H1 (cell line): ENCODE measurements around the gene SOBP. TPM values are rescaled to one million over a fixed set of nuclear protein-coding genes. Genes with fewer than 3 reads are reported as not detected.

Experiments used
- CTCF ChIA-PET: fragments of 300-600 bp; sonication (Branson Sonifier 250); formaldehyde crosslinking; loops from one replicate; lab custom pipeline; 2021; ENCODE audit not compliant: partially characterized antibody; lab: Charles Lee
- POLR2A ChIA-PET: fragments of 300-600 bp; sonication (Branson Sonifier 250); formaldehyde crosslinking; loops from one replicate; lab custom pipeline; 2021; ENCODE audit warnings: inconsistent platforms; ENCODE audit not compliant: partially characterized antibody; lab: Charles Lee
- DNase-seq, 2 experiments: peaks; one replicate each; pipeline versions ENCODE4 v3.0.0 to v3.0.0-alpha.2; 2010 to 2022; ENCODE audit warnings: low spot score in 2 of 2, low read depth in 1 of 2, mixed read lengths in 1 of 2
- FAIRE-seq: peaks from 2 replicates; lab custom pipeline; 2011; peaks lifted over from hg19 to GRCh38; lab: Jason Lieb, UNC
- H2AFZ ChIP-seq: 2 replicates; pipeline ENCODE4 v1.8.1; 2012; ENCODE audit warnings: low read length, inconsistent platforms
- H2AK5ac ChIP-seq: 2 replicates; pipeline ENCODE4 v1.6.1; 2013; ENCODE audit warnings: low read depth, low read length
- H2BK120ac ChIP-seq: replicated peaks from 2 replicates; pipeline ENCODE3; 2013; ENCODE audit warnings: low read depth, low read length, inconsistent platforms
- H2BK12ac ChIP-seq: 2 replicates; pipeline ENCODE4 v1.6.1; 2013; ENCODE audit warnings: low read depth, low read length
- H2BK15ac ChIP-seq: 2 replicates; pipeline ENCODE4 v1.6.1; 2013; ENCODE audit warnings: low read length
- H2BK20ac ChIP-seq: 2 replicates; pipeline ENCODE4 v1.6.1; 2013; ENCODE audit warnings: low read length
- H2BK5ac ChIP-seq: 2 replicates; pipeline ENCODE4 v1.6.1; 2013; ENCODE audit warnings: low read depth, low read length
- H3K14ac ChIP-seq: 2 replicates; pipeline ENCODE4 v1.6.1; 2013; ENCODE audit warnings: inconsistent platforms; ENCODE audit not compliant: insufficient read length
- H3K18ac ChIP-seq: 2 replicates; pipeline ENCODE4 v1.6.1; 2013; ENCODE audit warnings: low read length; ENCODE audit errors: extremely low read depth
- H3K23ac ChIP-seq: 2 replicates; pipeline ENCODE4 v1.6.1; 2013; ENCODE audit warnings: inconsistent platforms; ENCODE audit not compliant: insufficient read length
- H3K23me2 ChIP-seq: 2 replicates; pipeline ENCODE4 v1.6.1; 2013; ENCODE audit warnings: low read depth, low read length
- H3K27ac ChIP-seq: 2 replicates; pipeline ENCODE4 v1.6.1; 2011; ENCODE audit warnings: low read depth, low read length, inconsistent platforms
- H3K27me3 ChIP-seq, 4 experiments: replicated peaks in 1 of 4; 1 replicate in 1 of 4; 2 replicates in 3 of 4; pipeline versions ENCODE4 v1.6.1 to v1.8.1; 2011 to 2013; ENCODE audit warnings: low read length in 3 of 4, mild to moderate bottlenecking in 3 of 4, inconsistent platforms in 2 of 4, mixed read lengths in 2 of 4, moderate library complexity in 1 of 4; ENCODE audit not compliant: control insufficient read depth in 3 of 4, insufficient read depth in 3 of 4; ENCODE audit errors: extremely low read depth in 1 of 4
- H3K36me3 ChIP-seq, 4 experiments: 2 replicates each; pipeline versions ENCODE4 v1.6.1 to v1.8.1; 2011 to 2013; ENCODE audit warnings: mild to moderate bottlenecking in 4 of 4, low read length in 3 of 4, moderate library complexity in 2 of 4, control low read depth in 1 of 4, inconsistent platforms in 1 of 4; ENCODE audit not compliant: insufficient read depth in 4 of 4, control insufficient read depth in 2 of 4
- H3K4ac ChIP-seq: replicated peaks from 2 replicates; pipeline ENCODE3; 2013; ENCODE audit warnings: low read length, low read depth, mixed read lengths, inconsistent platforms; ENCODE audit not compliant: insufficient read length
- H3K4me1 ChIP-seq, 4 experiments: replicated peaks in 1 of 4; 1 replicate in 1 of 4; 2 replicates in 3 of 4; pipeline versions ENCODE4 v1.6.1 to v1.8.1; 2011 to 2013; ENCODE audit warnings: low read length in 3 of 4, inconsistent platforms in 2 of 4, mixed read lengths in 1 of 4; ENCODE audit not compliant: insufficient read depth in 4 of 4, control insufficient read depth in 3 of 4
- H3K4me2 ChIP-seq, 2 experiments: 2 replicates each; pipeline versions ENCODE4 v1.6.1 to v1.8.1; 2011 to 2013; ENCODE audit warnings: low read depth in 2 of 2, low read length in 2 of 2, control low read depth in 1 of 2, inconsistent platforms in 1 of 2, mild to moderate bottlenecking in 1 of 2; ENCODE audit not compliant: insufficient read depth in 1 of 2
- H3K4me3 ChIP-seq, 4 experiments: fragments of 200-600, 300-600 bp in 1 of 4; sonication (generic), shearing (Covaris generic), sonication (Bioruptor Twin) in 1 of 4; 2 replicates each; pipeline versions ENCODE4 v1.5.1 to v1.8.1; 2011 to 2016; ENCODE audit warnings: low read length in 4 of 4, low read depth in 3 of 4, control low read depth in 2 of 4, inconsistent platforms in 2 of 4, mild to moderate bottlenecking in 2 of 4, mixed read lengths in 1 of 4, moderate library complexity in 1 of 4; ENCODE audit not compliant: insufficient read depth in 2 of 4; ENCODE audit errors: extremely low read depth in 1 of 4
- H3K56ac ChIP-seq: replicated peaks from 2 replicates; pipeline ENCODE3; 2013; ENCODE audit warnings: low read depth, mild to moderate bottlenecking, mixed read lengths, low read length, inconsistent platforms; ENCODE audit not compliant: insufficient read length
- H3K79me1 ChIP-seq: 2 replicates; pipeline ENCODE4 v1.6.1; 2013; ENCODE audit warnings: low read depth, low read length, control low read depth
- H3K79me2 ChIP-seq, 2 experiments: 2 replicates each; pipeline versions ENCODE4 v1.6.1 to v1.8.1; 2012 to 2013; ENCODE audit warnings: low read length in 2 of 2, mild to moderate bottlenecking in 2 of 2, inconsistent platforms in 1 of 2; ENCODE audit not compliant: insufficient read depth in 2 of 2, control insufficient read depth in 1 of 2
- H3K9ac ChIP-seq, 4 experiments: replicated peaks in 1 of 4; 1 replicate in 1 of 4; 2 replicates in 3 of 4; pipeline versions ENCODE4 v1.6.1 to v1.8.1; 2011 to 2013; ENCODE audit warnings: low read depth in 3 of 4, low read length in 3 of 4, control low read depth in 2 of 4, mild to moderate bottlenecking in 2 of 4, moderate library complexity in 2 of 4, inconsistent platforms in 1 of 4; ENCODE audit errors: extremely low read depth in 1 of 4
- H3K9me3 ChIP-seq, 2 experiments: 2 replicates each; pipeline versions ENCODE4 v1.6.1 to v1.8.1; 2012 to 2013; ENCODE audit warnings: mild to moderate bottlenecking in 2 of 2, moderate library complexity in 2 of 2, control low read depth in 1 of 2, inconsistent platforms in 1 of 2, low read depth in 1 of 2, low read length in 1 of 2, mixed read lengths in 1 of 2; ENCODE audit not compliant: insufficient read depth in 2 of 2
- H4K20me1 ChIP-seq, 2 experiments: replicated peaks in 1 of 2; 2 replicates each; pipeline versions ENCODE3 to v1.8.1; 2011 to 2013; ENCODE audit warnings: inconsistent platforms in 2 of 2, low read length in 2 of 2, mild to moderate bottlenecking in 1 of 2; ENCODE audit not compliant: insufficient read depth in 2 of 2, control insufficient read depth in 1 of 2
- H4K5ac ChIP-seq: 2 replicates; pipeline ENCODE4 v1.6.1; 2013; ENCODE audit warnings: low read length, low read depth, mixed read lengths, inconsistent platforms; ENCODE audit not compliant: insufficient read length
- H4K8ac ChIP-seq: 2 replicates; pipeline ENCODE4 v1.8.0; 2013; ENCODE audit warnings: mild to moderate bottlenecking, moderate library complexity, low read length, inconsistent platforms; ENCODE audit not compliant: insufficient read depth; ENCODE audit errors: extremely low read depth
- H4K91ac ChIP-seq: replicated peaks from 2 replicates; pipeline ENCODE3; 2013; ENCODE audit warnings: low read length, mixed read lengths, inconsistent platforms; ENCODE audit not compliant: insufficient read length
- CHD1 ChIP-seq: IDR thresholded peaks from 2 replicates; pipeline ENCODE4 v1.6.1; 2012; ENCODE audit warnings: low read depth, low read length, improper control_type of control experiment
- CTBP2 ChIP-seq: IDR thresholded peaks from 2 replicates; pipeline ENCODE4 v1.7.0; 2011; ENCODE audit warnings: borderline replicate concordance, mild to moderate bottlenecking, moderate library complexity, mixed read lengths, low read length; ENCODE audit not compliant: insufficient read depth, insufficient read length
- KDM5A ChIP-seq: fragments of 200-600 bp; IDR thresholded peaks from 2 replicates; pipeline ENCODE4 v1.7.1; 2012; ENCODE audit warnings: mild to moderate bottlenecking, low read length, inconsistent platforms, mixed read lengths
- MAX ChIP-seq: IDR thresholded peaks from 2 replicates; pipeline ENCODE4 v1.6.1; 2012; ENCODE audit warnings: inconsistent platforms
- POLR2A ChIP-seq, 2 experiments: IDR thresholded peaks; 1 replicate in 1 of 2; 2 replicates in 1 of 2; pipeline ENCODE4 v1.6.1; 2011; ENCODE audit warnings: low read depth in 2 of 2, low read length in 2 of 2, mild to moderate bottlenecking in 2 of 2; ENCODE audit errors: control extremely low read depth in 1 of 2
- RNF2 ChIP-seq: fragments of 200-900, 300-1000 bp; sonication (generic); IDR thresholded peaks from 2 replicates; pipeline ENCODE4 v1.7.1; 2016; ENCODE audit warnings: borderline replicate concordance, low read depth, mild to moderate bottlenecking, antibody characterized with exemption, low read length; ENCODE audit not compliant: poor library complexity, severe bottlenecking; ENCODE audit errors: missing control alignments
- SAP30 ChIP-seq: fragments of 300-600 bp; sonication (generic); IDR thresholded peaks from 2 replicates; pipeline ENCODE4 v1.7.1; 2012; ENCODE audit warnings: low read length, moderate library complexity, mild to moderate bottlenecking, inconsistent platforms; ENCODE audit not compliant: insufficient read depth, insufficient replicate concordance
- ZNF274 ChIP-seq: IDR thresholded peaks from 2 replicates; pipeline ENCODE4 v1.7.0; 2012; ENCODE audit warnings: low read length, borderline replicate concordance; ENCODE audit errors: extremely low read depth
- WGBS, 2 experiments: shearing (Covaris generic) in 1 of 2; methylation state at CpG; one replicate each; pipeline versions ENCODE4 v1.1.6 to v1.1.7; 2013 to 2015; ENCODE audit warnings: low lambda C conversion rate in 2 of 2, mixed read lengths in 2 of 2, inconsistent platforms in 1 of 2, low coverage in 1 of 2, missing lambda C conversion rate in 1 of 2; ENCODE audit not compliant: insufficient replicate concordance in 2 of 2, insufficient coverage in 1 of 2, insufficient read length in 1 of 2; ENCODE audit errors: extremely low coverage in 1 of 2, missing lambda C conversion rate in 1 of 2; 5-methylcytosine and 5-hydroxymethylcytosine counted together
- polyA plus RNA-seq, 7 experiments: library from polyadenylated mRNA; depleted of rRNA in 3 of 7; stranded (reverse) in 5 of 7; unstranded in 2 of 7; fragments of >200 nt in 5 of 7; fragments of 200-250 nt in 2 of 7; gene quantifications; 1 replicate in 5 of 7; 2 replicates in 1 of 7; 4 replicates in 1 of 7; pipeline versions ENCODE4 v1.2.1 to v1.2.3, GENCODE V29; 2011 to 2013; ENCODE audit warnings: missing spikeins in 2 of 7, mixed read lengths in 2 of 7
- total RNA-seq: library from RNA; stranded (reverse); fragmentation: NEBNext Ultra II Directional; extraction: Animal tissue kit (Norgen Biotek cat#: 25700); gene quantifications from 2 replicates; pipeline ENCODE4 v1.2.1, GENCODE V29; 2021

Gene SOBP
- total and polyA plus RNA-seq, 2 of the 8 experiments (the other 6 are each of a cell fraction or from before 2014, with no cell fraction given), result 0.45 to 6.2 TPM

- Histone ChIP-seq H3K79me1 (no peaks in the 10 kb centered on the region), H4K91ac (no peak overlapping the region), H2AK5ac (no peak overlapping the region), H3K4me2 (no peak overlapping the region), H3K4ac (no peak overlapping the region), H2BK15ac (no peak overlapping the region), H3K36me3 (no peaks in the 10 kb centered on the region), H3K23me2 (no peaks in the 10 kb centered on the region), H3K9me3 (no peaks in the 10 kb centered on the region), H4K20me1 (no peaks in the 10 kb centered on the region), H3K56ac (no peak overlapping the region), H3K14ac (no peak overlapping the region), H4K5ac (no peak overlapping the region), H4K8ac (no peak overlapping the region), H3K23ac (no peak overlapping the region), H3K4me3 (no peak overlapping the region), H2BK120ac (no peak overlapping the region), H3K9ac (no peak overlapping the region), H2BK5ac (no peak overlapping the region), H3K4me1 (no peaks in the 10 kb centered on the region), H3K79me2 (no peaks in the 10 kb centered on the region), H3K18ac (no peak overlapping the region), H3K27me3 (no peaks in the 10 kb centered on the region), H2AFZ (no peak overlapping the region), H2BK12ac (no peak overlapping the region), H3K27ac (no peak overlapping the region), H2BK20ac (no peak overlapping the region)
- 95% methylated on average over 9 of the region's 9 CpGs; no CpG with 5 or more reads in 1 of the 2 experiments for WGBS, 2 experiments
- FAIRE-seq (no peak), DNase-seq (no peak)
- ChIA-PET POLR2A (interaction anchor here (0.7 kb wide), 1 partner anchor 15 kb away, joined by 3 read pairs; no protein-coding TSS in a partner anchor), CTCF (interaction anchor here (0.6 to 1.4 kb wide), 3 partner anchors 10 to 254 kb away, joined by 3 to 5 read pairs (median 3); no protein-coding TSS in a partner anchor)
- TF ChIP-seq MAX (no peak), CHD1 (no peak), SAP30 (no peak), POLR2A (IDR thresholded peaks at IDR 0.05; ENCODE audit: control extremely low read depth in 1 of 2, low read depth in 2 of 2, low read length in 2 of 2) (no peak), ZNF274 (no peak), CTBP2 (no peak), RNF2 (no peak), KDM5A (no peak)
Observed at GRCh38 chr6:107571354-107571753, 81.4 kb downstream of the SOBP start.
